Endothelial cell of hepatic sinusoid (primary cell): ENCODE results near the gene PLXNA3.

Source experiments
- in situ Hi-C: cut with HindIII; loops from 2 replicates; pipeline ENCODE4 v1.10.0; 2017; ENCODE audit warnings: low sequenced_read_pairs

The PLXNA3 gene

GRCh38 chrX:154434394-154435168 is 23.5 kb upstream of the PLXNA3 start:
- in situ Hi-C loops, result no loop called here

GRCh38 chrX:154435171-154435733 is 22.8 kb upstream of the PLXNA3 start:
- in situ Hi-C loops, result no loop called here

- in situ Hi-C loops, result no loop called here
These were observed 21.6 kb upstream of the PLXNA3 start for GRCh38 chrX:154436374-154436982.

GRCh38 chrX:154436983-154437752 is 20.9 kb upstream of the PLXNA3 start, which contains the start of gene GDI1:
TSS of gene GDI1 (plus strand) at chrX:154437154. CDS start at chrX:154437255, 101 bp downstream.
- in situ Hi-C loops, result no loop called here

- in situ Hi-C loops, result no loop called here
These were observed 19.8 kb upstream of the PLXNA3 start for GRCh38 chrX:154437971-154438893.

- in situ Hi-C loops, result loop anchor here (10.0 kb wide), 1 partner anchor 65 kb away; no protein-coding TSS in a partner anchor
These were observed 18.2 kb upstream of the PLXNA3 start for GRCh38 chrX:154439841-154440240.

- in situ Hi-C loops, result loop anchor here (10.0 kb wide), 1 partner anchor 64 kb away; no protein-coding TSS in a partner anchor
These were observed 17.3 kb upstream of the PLXNA3 start for GRCh38 chrX:154440623-154441357.

GRCh38 chrX:154441564-154441963 is 16.5 kb upstream of the PLXNA3 start:
- in situ Hi-C loops, result loop anchor here (10.0 kb wide), 1 partner anchor 63 kb away; no protein-coding TSS in a partner anchor

- in situ Hi-C loops, result loop anchor here (10.0 kb wide), 1 partner anchor 63 kb away; no protein-coding TSS in a partner anchor
These were observed 15.9 kb upstream of the PLXNA3 start for GRCh38 chrX:154441984-154442707.

- in situ Hi-C loops, result loop anchor here (10.0 kb wide), 1 partner anchor 61 kb away; no protein-coding TSS in a partner anchor
These were observed 14.6 kb upstream of the PLXNA3 start for GRCh38 chrX:154443479-154443910.

GRCh38 chrX:154443992-154444754 is 13.9 kb upstream of the PLXNA3 start, which contains the start of gene FAM50A:
TSS of gene FAM50A (plus strand) at chrX:154444141. CDS start at chrX:154444236, 95 bp downstream.
- in situ Hi-C loops, result loop anchor here (10.0 kb wide), 1 partner anchor 61 kb away; no protein-coding TSS in a partner anchor

GRCh38 chrX:154444755-154445246 is 13.3 kb upstream of the PLXNA3 start:
- in situ Hi-C loops, result loop anchor here (10.0 kb wide), 1 partner anchor 60 kb away; no protein-coding TSS in a partner anchor

GRCh38 chrX:154445776-154446175 is 12.3 kb upstream of the PLXNA3 start:
- in situ Hi-C loops, result loop anchor here (10.0 kb wide), 1 partner anchor 59 kb away; no protein-coding TSS in a partner anchor

- in situ Hi-C loops, result loop anchor here (10.0 kb wide), 1 partner anchor 58 kb away; no protein-coding TSS in a partner anchor
These were observed 11.7 kb upstream of the PLXNA3 start for GRCh38 chrX:154446430-154446829.

- in situ Hi-C loops, result loop anchor here (10.0 kb wide), 1 partner anchor 56 kb away; no protein-coding TSS in a partner anchor
These were observed 9.6 kb upstream of the PLXNA3 start for GRCh38 chrX:154448484-154448883.

GRCh38 chrX:154449618-154450017 is 8.5 kb upstream of the PLXNA3 start:
- in situ Hi-C loops, result loop anchor here (10.0 kb wide), 1 partner anchor 55 kb away; no protein-coding TSS in a partner anchor

GRCh38 chrX:154450312-154450711 is 7.8 kb upstream of the PLXNA3 start:
- in situ Hi-C loops, result no loop called here
